K562 (cell line): ENCODE results near the gene P4HB. TPM values are rescaled to one million over a fixed set of nuclear protein-coding genes. Genes with fewer than 3 reads are reported as not detected.

ENCODE experiments used
- GTF2E2 ChIP-seq: fragments of 200-800 bp; sonication (Bioruptor generic); IDR thresholded peaks from 2 replicates; pipeline ENCODE4 v1.6.1; 2016; ENCODE audit warnings: missing genetic modification characterization, missing compliant biosample characterization
- HNRNPLL ChIP-seq: fragments of 200-400 bp; formaldehyde crosslinking; IDR thresholded peaks from 2 replicates; pipeline ENCODE4 v1.6.1; 2017; ENCODE audit warnings: low read length, low read depth, mild to moderate bottlenecking; ENCODE audit not compliant: poor library complexity, severe bottlenecking
- JUN ChIP-seq, 2 experiments: sonication (generic) in 1 of 2; formaldehyde crosslinking in 1 of 2; IDR thresholded peaks; 2 replicates each; pipeline versions ENCODE4 v1.6.1 to v1.8.0; 2012 to 2022; ENCODE audit warnings: borderline replicate concordance in 2 of 2, mild to moderate bottlenecking in 2 of 2, improper control_type of control experiment in 1 of 2, low read depth in 1 of 2, low read length in 1 of 2, missing genetic modification reagents in 1 of 2
- KDM5B ChIP-seq: fragments of 200-600 bp; sonication (generic); IDR thresholded peaks from 2 replicates; pipeline ENCODE4 v1.6.1; 2012; ENCODE audit warnings: low read depth, mild to moderate bottlenecking, moderate library complexity, low read length, control low read depth, inconsistent platforms; ENCODE audit not compliant: insufficient replicate concordance
- RNF2 ChIP-seq: sonication (generic); IDR thresholded peaks from 2 replicates; pipeline ENCODE4 v1.6.1; 2016
- ZBTB40 ChIP-seq, 2 experiments: fragments of 450-650 bp in 1 of 2; sonication (generic) in 1 of 2; formaldehyde crosslinking in 1 of 2; IDR thresholded peaks; 2 replicates each; pipeline versions ENCODE4 v1.7.1 to v1.9.0; 2016 to 2022; ENCODE audit warnings: inconsistent platforms in 1 of 2, mild to moderate bottlenecking in 1 of 2, missing genetic modification reagents in 1 of 2
- ZNF133 ChIP-seq: fragments of 250-450 bp; sonication (Bioruptor Pico); IDR thresholded peaks from 2 replicates; pipeline ENCODE4 v1.4.0; 2020; ENCODE audit warnings: mild to moderate bottlenecking
- ZNF384 ChIP-seq: IDR thresholded peaks from 2 replicates; pipeline ENCODE4 v1.6.1; 2012; ENCODE audit warnings: low read depth, low read length, improper control_type of control experiment
- polyA plus RNA-seq, 8 experiments: library from polyadenylated mRNA; depleted of rRNA in 4 of 8; stranded (reverse) in 5 of 8; unstranded in 3 of 8; fragments of >200 nt; fragmentation: Nextera tagmentation in 2 of 8; fragmentation: Illumina TruSeq in 1 of 8; extraction: Ambion mirVana in 2 of 8; extraction: Trizol in 1 of 8; gene quantifications; 2 replicates each; pipeline versions ENCODE4 v1.2.1 to v1.2.3, GENCODE V29; 2011 to 2014; ENCODE audit warnings: inconsistent platforms in 1 of 8, missing spikeins in 1 of 8
- total RNA-seq, 7 experiments: library from RNA; depleted of rRNA in 6 of 7; stranded (reverse); fragments of >200 nt in 6 of 7; fragmentation: Illumina TruSeq in 2 of 7; extraction: Trizol in 2 of 7; gene quantifications; 2 replicates each; pipeline versions ENCODE4 v1.2.1 to v1.2.3, GENCODE V29; 2011 to 2021; ENCODE audit warnings: low replicate concordance in 1 of 7
- TF ChIP-seq, protein P1 (sequence below): conservative IDR thresholded peaks from 2 replicates; pipeline ENCODE4 v1.6.1; 2011; ENCODE audit warnings: low read depth, mild to moderate bottlenecking, low read length; ENCODE audit not compliant: control insufficient read depth
- TF ChIP-seq, protein P2 (sequence below): sonication (generic); formaldehyde crosslinking; IDR thresholded peaks from 2 replicates; pipeline ENCODE4 v1.8.1; 2023; ENCODE audit warnings: mild to moderate bottlenecking, missing genetic modification reagents
- TF ChIP-seq, protein P3 (sequence below): sonication (generic); formaldehyde crosslinking; IDR thresholded peaks from 2 replicates; pipeline ENCODE4 v1.8.0; 2022; ENCODE audit warnings: mild to moderate bottlenecking, low read depth, missing genetic modification reagents

P4HB gene
- total and polyA plus RNA-seq, 9 of the 15 experiments (the other 6 are each of a cell fraction or from before 2014, with no cell fraction given) = 4.4 to 645 (median 325) TPM

DNA sequence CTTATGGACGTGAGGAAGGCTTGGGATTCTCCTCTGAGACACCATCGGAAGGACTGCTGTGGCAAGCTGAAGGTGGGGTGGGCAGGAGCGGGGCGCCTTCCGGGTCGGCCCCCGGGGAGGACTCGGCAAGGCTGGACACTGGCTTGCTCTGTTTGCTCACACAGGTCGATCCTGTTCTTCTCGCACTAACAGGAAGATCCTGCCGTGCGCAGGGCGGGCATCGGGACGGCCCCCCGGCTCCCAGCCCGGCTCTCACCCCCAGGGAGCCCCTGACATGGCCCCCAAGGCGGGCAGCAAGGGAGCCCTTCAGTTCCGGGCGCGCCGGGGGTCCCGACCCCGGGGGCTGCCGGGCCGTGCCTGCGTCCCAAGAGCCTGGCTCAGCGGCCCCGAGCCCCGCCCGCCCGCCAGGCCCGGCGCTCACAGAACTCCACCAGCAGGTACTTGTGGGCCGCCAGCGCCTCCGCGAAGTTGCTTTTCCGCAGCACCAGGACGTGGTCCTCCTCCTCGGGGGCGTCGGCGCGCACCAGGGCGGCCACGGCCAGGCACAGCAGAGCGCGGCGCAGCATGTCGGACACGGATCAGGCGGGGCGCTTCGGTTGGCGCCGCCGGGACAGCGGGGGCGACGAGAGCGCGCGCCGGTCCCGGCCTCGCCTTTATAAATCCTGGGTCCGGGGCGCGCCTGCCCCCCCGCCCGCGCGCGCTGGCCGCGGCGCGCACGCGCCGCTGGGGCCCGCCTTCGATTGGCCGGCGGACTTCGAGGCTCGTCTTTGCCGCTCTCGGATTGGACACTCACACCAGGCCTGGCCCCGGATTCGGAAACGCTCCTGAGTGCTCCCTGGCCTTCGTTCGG is at the start of gene P4HB (continued):
- TF ChIP-seq ZBTB40 (IDR thresholded peaks at IDR 0.05) (peak; percentile 53; the same call in 1 of the 2 replicates), ZBTB40 (CRISPR knock-in tag; IDR thresholded peaks at IDR 0.05) (no peak), JUN (IDR thresholded peaks at IDR 0.05; ENCODE audit: borderline replicate concordance, low read depth, low read length) (no peak), JUN (CRISPR knock-in tag; IDR thresholded peaks at IDR 0.05; ENCODE audit: borderline replicate concordance) (0 out of 2 replicates have a peak, but pooled peaks have one; percentile 78), ZNF133 (CRISPR knock-in tag) (no peak), KDM5B (peak; percentile 91), HNRNPLL (peak; percentile 6), RNF2 (0 out of 2 replicates have a peak, but pooled peaks have one; percentile 7), ZNF384 (no peak), GTF2E2 (tag) (peak; percentile 45; the same call in 1 of the 2 replicates)
- TF ChIP-seq, protein P1, sequence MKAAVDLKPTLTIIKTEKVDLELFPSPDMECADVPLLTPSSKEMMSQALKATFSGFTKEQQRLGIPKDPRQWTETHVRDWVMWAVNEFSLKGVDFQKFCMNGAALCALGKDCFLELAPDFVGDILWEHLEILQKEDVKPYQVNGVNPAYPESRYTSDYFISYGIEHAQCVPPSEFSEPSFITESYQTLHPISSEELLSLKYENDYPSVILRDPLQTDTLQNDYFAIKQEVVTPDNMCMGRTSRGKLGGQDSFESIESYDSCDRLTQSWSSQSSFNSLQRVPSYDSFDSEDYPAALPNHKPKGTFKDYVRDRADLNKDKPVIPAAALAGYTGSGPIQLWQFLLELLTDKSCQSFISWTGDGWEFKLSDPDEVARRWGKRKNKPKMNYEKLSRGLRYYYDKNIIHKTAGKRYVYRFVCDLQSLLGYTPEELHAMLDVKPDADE = peak; percentile 27; the same call in 1 of the 2 replicates
- TF ChIP-seq, protein P2, sequence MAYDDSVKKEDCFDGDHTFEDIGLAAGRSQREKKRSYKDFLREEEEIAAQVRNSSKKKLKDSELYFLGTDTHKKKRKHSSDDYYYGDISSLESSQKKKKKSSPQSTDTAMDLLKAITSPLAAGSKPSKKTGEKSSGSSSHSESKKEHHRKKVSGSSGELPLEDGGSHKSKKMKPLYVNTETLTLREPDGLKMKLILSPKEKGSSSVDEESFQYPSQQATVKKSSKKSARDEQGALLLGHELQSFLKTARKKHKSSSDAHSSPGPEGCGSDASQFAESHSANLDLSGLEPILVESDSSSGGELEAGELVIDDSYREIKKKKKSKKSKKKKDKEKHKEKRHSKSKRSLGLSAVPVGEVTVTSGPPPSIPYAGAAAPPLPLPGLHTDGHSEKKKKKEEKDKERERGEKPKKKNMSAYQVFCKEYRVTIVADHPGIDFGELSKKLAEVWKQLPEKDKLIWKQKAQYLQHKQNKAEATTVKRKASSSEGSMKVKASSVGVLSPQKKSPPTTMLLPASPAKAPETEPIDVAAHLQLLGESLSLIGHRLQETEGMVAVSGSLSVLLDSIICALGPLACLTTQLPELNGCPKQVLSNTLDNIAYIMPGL (CRISPR knock-in tag) = peak; percentile 93
- TF ChIP-seq, protein P3, sequence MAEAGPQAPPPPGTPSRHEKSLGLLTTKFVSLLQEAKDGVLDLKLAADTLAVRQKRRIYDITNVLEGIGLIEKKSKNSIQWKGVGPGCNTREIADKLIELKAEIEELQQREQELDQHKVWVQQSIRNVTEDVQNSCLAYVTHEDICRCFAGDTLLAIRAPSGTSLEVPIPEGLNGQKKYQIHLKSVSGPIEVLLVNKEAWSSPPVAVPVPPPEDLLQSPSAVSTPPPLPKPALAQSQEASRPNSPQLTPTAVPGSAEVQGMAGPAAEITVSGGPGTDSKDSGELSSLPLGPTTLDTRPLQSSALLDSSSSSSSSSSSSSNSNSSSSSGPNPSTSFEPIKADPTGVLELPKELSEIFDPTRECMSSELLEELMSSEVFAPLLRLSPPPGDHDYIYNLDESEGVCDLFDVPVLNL (CRISPR knock-in tag) = peak; percentile 69; the same call in 1 of the 2 replicates
